Endodermal cell (in vitro differentiated cells): ENCODE results near the gene SMARCA5. TPM values are rescaled to one million over a fixed set of nuclear protein-coding genes. Genes with fewer than 3 reads are reported as not detected.

ENCODE experiments used
- DNase-seq: peaks from one replicate; pipeline ENCODE4 v3.0.0-alpha.2; 2017
- H3K27ac ChIP-seq: 2 replicates; pipeline ENCODE4 v1.5.1; 2013; ENCODE audit warnings: mild to moderate bottlenecking, low read depth, low read length, moderate library complexity
- H3K27me3 ChIP-seq: 2 replicates; pipeline ENCODE4 v1.6.1; 2013; ENCODE audit warnings: mild to moderate bottlenecking, low read length, moderate library complexity; ENCODE audit not compliant: insufficient read depth, control insufficient read depth, poor library complexity, severe bottlenecking
- H3K36me3 ChIP-seq: 2 replicates; pipeline ENCODE4 v1.7.0; 2013; ENCODE audit warnings: mild to moderate bottlenecking, low read length, moderate library complexity; ENCODE audit not compliant: control insufficient read depth, insufficient read depth
- H3K4me1 ChIP-seq: one replicate; pipeline ENCODE4 v1.7.0; 2013; ENCODE audit warnings: low read length; ENCODE audit not compliant: control insufficient read depth, insufficient read depth
- H3K4me3 ChIP-seq: 2 replicates; pipeline ENCODE4 v1.5.1; 2013; ENCODE audit warnings: mild to moderate bottlenecking, low read length, moderate library complexity
- H3K9ac ChIP-seq: 2 replicates; pipeline ENCODE4 v1.6.1; 2013; ENCODE audit warnings: mild to moderate bottlenecking, low read length, moderate library complexity; ENCODE audit not compliant: poor library complexity, severe bottlenecking; ENCODE audit errors: extremely low read depth
- H3K9me3 ChIP-seq: 2 replicates; pipeline ENCODE4 v1.6.1; 2013; ENCODE audit warnings: mild to moderate bottlenecking, low read length, moderate library complexity; ENCODE audit not compliant: control insufficient read depth
- H3K27ac Mint-ChIP-seq: 2 replicates; pipeline ENCODE4 v1.8.0; 2020; ENCODE audit warnings: mixed read lengths
- H3K27me3 Mint-ChIP-seq: 2 replicates; pipeline ENCODE4 v1.8.0; 2021; ENCODE audit warnings: mild to moderate bottlenecking, mixed read lengths; ENCODE audit not compliant: insufficient read depth
- H3K36me3 Mint-ChIP-seq: 2 replicates; pipeline ENCODE4 v1.8.0; 2020; ENCODE audit warnings: low read depth, mixed read lengths
- H3K4me1 Mint-ChIP-seq: 2 replicates; pipeline ENCODE4 v1.8.0; 2020; ENCODE audit warnings: mixed read lengths
- H3K4me3 Mint-ChIP-seq: 2 replicates; pipeline ENCODE4 v1.8.0; 2020; ENCODE audit warnings: mild to moderate bottlenecking, moderate library complexity, mixed read lengths
- H3K9me3 Mint-ChIP-seq: 2 replicates; pipeline ENCODE4 v1.8.0; 2020; ENCODE audit warnings: mild to moderate bottlenecking, mixed read lengths
- WGBS, 2 experiments: methylation state at CpG; one replicate each; pipeline versions ENCODE4 v1.1.5 to v1.1.7; 2013; ENCODE audit warnings: missing lambda C conversion rate in 2 of 2, mixed read lengths in 1 of 2; ENCODE audit not compliant: insufficient coverage in 1 of 2, insufficient read length in 1 of 2; 5-methylcytosine and 5-hydroxymethylcytosine counted together
- total RNA-seq, 2 donors: library from RNA; stranded (reverse); fragmentation: NEBNext Ultra II Directional in 1 of 2; extraction: Animal tissue kit (Norgen Biotek cat#: 25700) in 1 of 2; gene quantifications; 2 replicates in 1 of 2; 3 replicates in 1 of 2; pipeline ENCODE4 v1.2.1, GENCODE V29; 2021
- TF ChIP-seq, protein P1 (sequence below): fragments of 200-600 bp; sonication (generic); conservative IDR thresholded peaks from 2 replicates; pipeline ENCODE4 v1.5.0; 2021; ENCODE audit warnings: antibody characterized with exemption, mild to moderate bottlenecking

The SMARCA5 gene
- total RNA-seq, 2 donors from 2014 or later = 91.0 to 95.4 TPM

DNA sequence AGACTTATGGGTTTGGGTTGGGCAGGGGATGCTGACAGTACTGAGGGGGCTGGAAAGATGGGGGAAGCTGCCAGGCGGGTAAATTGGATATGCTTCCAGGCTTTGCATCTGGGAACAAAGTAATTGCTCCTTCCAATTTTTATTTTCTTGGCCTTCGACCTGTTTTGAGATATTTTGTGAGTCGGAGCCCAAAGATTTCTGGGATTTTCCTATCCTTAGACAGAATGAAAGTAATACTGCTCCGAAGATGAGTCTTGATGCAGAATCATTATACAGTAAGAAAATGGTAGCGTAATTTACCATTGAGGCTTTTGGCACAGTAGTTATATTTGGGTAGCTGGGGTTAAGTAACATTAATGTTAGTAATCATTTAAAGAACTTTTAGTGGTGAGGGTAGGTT, 1.4 kb downstream of the SMARCA5 start:
- Mint-ChIP-seq H3K27me3 (no peaks in the 10 kb centered on the region), H3K4me3 (peak overlapping the region; percentile 93), H3K27ac (peak overlapping the region; percentile 98), H3K4me1 (peaks cover 26% of the 10 kb centered on the region), H3K36me3 (peaks cover 37% of the 10 kb centered on the region), H3K9me3 (no peaks in the 10 kb centered on the region)
- Histone ChIP-seq H3K27ac (peak overlapping the region; percentile 98), H3K27me3 (no peaks in the 10 kb centered on the region), H3K4me1 (no peaks in the 10 kb centered on the region), H3K9ac (peak overlapping the region; percentile 93), H3K9me3 (no peaks in the 10 kb centered on the region), H3K4me3 (peak overlapping the region; percentile 99), H3K36me3 (peaks cover 40% of the 10 kb centered on the region)
- no peak for DNase-seq
- 15% methylated on average over 5 of the region's 5 CpGs for WGBS, 2 experiments
- TF ChIP-seq, protein P1, sequence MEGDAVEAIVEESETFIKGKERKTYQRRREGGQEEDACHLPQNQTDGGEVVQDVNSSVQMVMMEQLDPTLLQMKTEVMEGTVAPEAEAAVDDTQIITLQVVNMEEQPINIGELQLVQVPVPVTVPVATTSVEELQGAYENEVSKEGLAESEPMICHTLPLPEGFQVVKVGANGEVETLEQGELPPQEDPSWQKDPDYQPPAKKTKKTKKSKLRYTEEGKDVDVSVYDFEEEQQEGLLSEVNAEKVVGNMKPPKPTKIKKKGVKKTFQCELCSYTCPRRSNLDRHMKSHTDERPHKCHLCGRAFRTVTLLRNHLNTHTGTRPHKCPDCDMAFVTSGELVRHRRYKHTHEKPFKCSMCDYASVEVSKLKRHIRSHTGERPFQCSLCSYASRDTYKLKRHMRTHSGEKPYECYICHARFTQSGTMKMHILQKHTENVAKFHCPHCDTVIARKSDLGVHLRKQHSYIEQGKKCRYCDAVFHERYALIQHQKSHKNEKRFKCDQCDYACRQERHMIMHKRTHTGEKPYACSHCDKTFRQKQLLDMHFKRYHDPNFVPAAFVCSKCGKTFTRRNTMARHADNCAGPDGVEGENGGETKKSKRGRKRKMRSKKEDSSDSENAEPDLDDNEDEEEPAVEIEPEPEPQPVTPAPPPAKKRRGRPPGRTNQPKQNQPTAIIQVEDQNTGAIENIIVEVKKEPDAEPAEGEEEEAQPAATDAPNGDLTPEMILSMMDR = no peak

DNA sequence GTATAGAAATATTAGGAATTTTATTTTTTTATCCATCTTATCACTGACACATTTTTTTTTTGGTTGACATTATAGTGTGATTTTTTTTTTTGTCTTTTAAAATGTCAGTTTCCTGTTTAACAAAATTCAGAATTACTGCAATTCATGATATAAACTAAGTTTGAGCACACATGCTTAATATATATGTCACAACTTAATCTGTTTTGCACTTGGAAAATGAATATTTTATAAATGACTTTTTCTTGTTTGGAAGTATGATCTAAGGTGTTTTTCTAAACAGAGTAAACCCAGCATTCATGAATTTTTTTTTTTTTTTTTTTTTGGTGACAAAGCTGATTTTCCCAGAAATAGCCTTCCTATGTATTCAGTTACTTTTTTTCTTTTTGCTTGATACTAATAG, 2.4 kb downstream of the SMARCA5 start:
- peak overlapping the region; percentile 99 for H3K4me3 ChIP-seq
- Mint-ChIP-seq H3K36me3 (peaks cover 44% of the 10 kb centered on the region), H3K4me3 (peak overlapping the region; percentile 93), H3K27me3 (no peaks in the 10 kb centered on the region), H3K4me1 (peaks cover 26% of the 10 kb centered on the region), H3K9me3 (no peaks in the 10 kb centered on the region), H3K27ac (no peak overlapping the region)
- no peak for DNase-seq
- TF ChIP-seq, protein P1 = no peak
- H3K27me3 ChIP-seq = no peaks in the 10 kb centered on the region
- no peaks in the 10 kb centered on the region for H3K9me3 ChIP-seq
- H3K4me1 ChIP-seq = no peaks in the 10 kb centered on the region
- peak overlapping the region; percentile 93 for H3K9ac ChIP-seq
- H3K27ac ChIP-seq = no peak overlapping the region
- peaks cover 50% of the 10 kb centered on the region for H3K36me3 ChIP-seq

DNA sequence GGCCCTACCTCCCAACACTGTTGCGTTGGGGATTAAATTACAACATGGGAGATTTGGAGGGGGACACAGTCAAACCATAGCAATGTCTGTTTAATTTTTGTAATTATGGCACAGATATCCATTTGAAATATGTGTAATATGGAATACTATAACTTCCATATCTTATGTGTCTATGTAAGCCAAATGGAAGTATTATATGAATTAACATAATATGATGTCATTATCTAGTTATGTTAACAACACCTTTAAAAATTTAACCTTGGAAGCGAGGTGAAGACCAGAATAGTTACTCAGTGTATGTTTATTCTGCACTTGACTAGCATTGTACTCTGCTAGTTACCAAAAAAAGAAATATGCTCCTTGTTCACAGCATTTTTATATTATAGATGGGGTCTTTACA, 4.3 kb downstream of the SMARCA5 start:
- no peak overlapping the region for H3K9ac ChIP-seq
- Mint-ChIP-seq H3K9me3 (no peaks in the 10 kb centered on the region), H3K4me3 (no peak overlapping the region), H3K27me3 (no peaks in the 10 kb centered on the region), H3K4me1 (peaks cover 26% of the 10 kb centered on the region), H3K27ac (no peak overlapping the region), H3K36me3 (peaks cover 59% of the 10 kb centered on the region)
- no peaks in the 10 kb centered on the region for H3K27me3 ChIP-seq
- no peak overlapping the region for H3K27ac ChIP-seq
- H3K4me1 ChIP-seq = no peaks in the 10 kb centered on the region
- peaks cover 67% of the 10 kb centered on the region for H3K36me3 ChIP-seq
- peak overlapping the region; percentile 99 for H3K4me3 ChIP-seq
- DNase-seq = no peak
- no peaks in the 10 kb centered on the region for H3K9me3 ChIP-seq
- TF ChIP-seq, protein P1 = no peak
- WGBS, 2 experiments = 100% methylated on average over 1 of the region's 2 CpGs; no CpG with 5 or more reads in 1 of the 2 experiments
